CD1c-positive myeloid dendritic cell (primary cell): ENCODE measurements around the gene ASZ1.

ENCODE experiments used
- DNase-seq: peaks from one replicate; pipeline ENCODE4 v3.0.0-alpha.2; 2016; ENCODE audit errors: extremely low spot score

Gene ASZ1

GRCh38 chr7:117346161-117346560, 81.1 kb downstream of the ASZ1 start:
- no peak for DNase-seq

- no peak for DNase-seq
These were observed 89.3 kb downstream of the ASZ1 start for GRCh38 chr7:117338020-117338419.

- DNase-seq: no peak
These were observed 94.1 kb downstream of the ASZ1 start for GRCh38 chr7:117333168-117333567.

- DNase-seq: no peak
These were observed 95.3 kb downstream of the ASZ1 start for GRCh38 chr7:117332031-117332430.

GRCh38 chr7:117325836-117326235, 101.5 kb downstream of the ASZ1 start:
- DNase-seq: no peak

- DNase-seq: no peak
These were observed 102.3 kb downstream of the ASZ1 start for GRCh38 chr7:117324960-117325359.

- no peak for DNase-seq
These were observed 103.2 kb downstream of the ASZ1 start for GRCh38 chr7:117323851-117324711.

- DNase-seq: no peak
These were observed 103.9 kb downstream of the ASZ1 start for GRCh38 chr7:117323305-117323850.

- no peak for DNase-seq
These were observed 104.5 kb downstream of the ASZ1 start, which contains the start of gene WNT2 for GRCh38 chr7:117322741-117323304. WNT2 (minus strand) TSS chr7:117323058; CDS start chr7:117322989, 69 bp downstream.

- no peak for DNase-seq
These were observed 106.8 kb downstream of the ASZ1 start for GRCh38 chr7:117320523-117320922.

GRCh38 chr7:117319181-117319580, 108.1 kb downstream of the ASZ1 start:
- DNase-seq: no peak

GRCh38 chr7:117313582-117313981, 113.7 kb downstream of the ASZ1 start:
- no peak for DNase-seq
